ENCODE data around the gene CTSO. TPM values are rescaled to one million over a fixed set of nuclear protein-coding genes. Genes with fewer than 3 reads are reported as not detected.

CTSO gene
- total and polyA plus RNA-seq, 2 of the 8 experiments (the other 6 are each of a cell fraction or from before 2014, with no cell fraction given) = 0.39 to 0.41 TPM

DNA sequence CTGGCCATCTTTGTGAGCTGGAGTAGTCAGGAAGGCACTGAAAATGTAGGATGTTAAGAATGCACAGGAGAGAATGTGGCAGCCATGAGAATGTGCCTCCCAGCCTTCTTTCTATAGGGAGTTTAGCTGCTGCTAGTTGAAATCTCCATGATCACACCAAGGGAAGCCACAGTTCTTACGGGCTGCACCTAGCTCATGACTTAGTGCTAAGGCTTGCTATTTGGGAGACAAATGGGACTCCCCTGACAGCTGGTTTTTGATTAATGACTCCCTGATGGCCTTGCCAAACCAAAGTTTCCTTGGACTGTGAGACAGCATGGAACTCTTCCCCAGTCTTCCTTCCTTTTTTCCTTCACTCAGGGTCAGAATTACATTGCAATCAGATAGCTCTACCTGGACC, 9.2 kb downstream of the CTSO start:
- POLR2A ChIA-PET (ENCODE audit: partially characterized antibody) = no interaction called here
- Histone ChIP-seq H3K9ac (replicated peaks in 1 of 4; ENCODE audit: extremely low read depth in 1 of 4, low read depth in 3 of 4, low read length in 3 of 4) (no peak overlapping the region), H3K79me2 (ENCODE audit: control insufficient read depth in 1 of 2, insufficient read depth in 2 of 2, low read length in 2 of 2) (no peaks in the 10 kb centered on the region), H3K18ac (ENCODE audit: extremely low read depth, low read length) (no peak overlapping the region), H4K8ac (ENCODE audit: extremely low read depth, insufficient read depth, low read length) (no peak overlapping the region), H2AK5ac (ENCODE audit: low read depth, low read length) (no peak overlapping the region), H2AFZ (ENCODE audit: low read length) (no peak overlapping the region), H4K20me1 (replicated peaks in 1 of 2; ENCODE audit: control insufficient read depth in 1 of 2, insufficient read depth in 2 of 2, low read length in 2 of 2) (no peaks in the 10 kb centered on the region), H3K9me3 (ENCODE audit: insufficient read depth in 2 of 2, low read depth in 1 of 2, low read length in 1 of 2) (no peaks in the 10 kb centered on the region), H3K27me3 (replicated peaks in 1 of 4; ENCODE audit: control insufficient read depth in 3 of 4, extremely low read depth in 1 of 4, insufficient read depth in 3 of 4, low read length in 3 of 4) (peaks cover 0 to 1% (median 0%) of the 10 kb centered on the region in 4 experiments; a peak in 1 of 7 replicates), H3K14ac (ENCODE audit: insufficient read length) (no peak overlapping the region), H4K5ac (ENCODE audit: insufficient read length, low read depth, low read length) (no peak overlapping the region), H2BK5ac (ENCODE audit: low read depth, low read length) (no peak overlapping the region), H3K4me3 (ENCODE audit: extremely low read depth in 1 of 4, insufficient read depth in 2 of 4, low read depth in 3 of 4, low read length in 4 of 4) (no peak overlapping the region), H2BK12ac (ENCODE audit: low read depth, low read length) (no peak overlapping the region), H3K23ac (ENCODE audit: insufficient read length) (no peak overlapping the region), H3K4ac (replicated peaks; ENCODE audit: insufficient read length, low read depth, low read length) (no peak overlapping the region), H3K27ac (ENCODE audit: low read depth, low read length) (no peak overlapping the region), H3K36me3 (ENCODE audit: control insufficient read depth in 2 of 4, insufficient read depth in 4 of 4, low read length in 3 of 4) (no peaks in the 10 kb centered on the region), H3K4me2 (ENCODE audit: insufficient read depth in 1 of 2, low read depth in 2 of 2, low read length in 2 of 2) (no peak overlapping the region), H3K4me1 (replicated peaks in 1 of 4; ENCODE audit: control insufficient read depth in 3 of 4, insufficient read depth in 4 of 4, low read length in 3 of 4) (no peaks in the 10 kb centered on the region), H2BK15ac (ENCODE audit: low read length) (no peak overlapping the region), H2BK20ac (ENCODE audit: low read length) (no peak overlapping the region), H3K56ac (replicated peaks; ENCODE audit: insufficient read length, low read depth, low read length) (no peak overlapping the region), H3K79me1 (ENCODE audit: low read depth, low read length) (no peaks in the 10 kb centered on the region), H3K23me2 (ENCODE audit: low read depth, low read length) (no peaks in the 10 kb centered on the region), H4K91ac (replicated peaks; ENCODE audit: insufficient read length, low read length) (no peak overlapping the region), H2BK120ac (replicated peaks; ENCODE audit: low read depth, low read length) (no peak overlapping the region)
- TF ChIP-seq HDAC2 (IDR thresholded peaks at IDR 0.05; ENCODE audit: borderline replicate concordance in 1 of 2, low read depth in 2 of 2, low read length in 2 of 2) (no peak), TCF12 (IDR thresholded peaks at IDR 0.05; ENCODE audit: low read depth, low read length) (no peak), SIRT6 (IDR thresholded peaks at IDR 0.05; ENCODE audit: low read length) (no peak), SUZ12 (IDR thresholded peaks at IDR 0.05; ENCODE audit: low read length) (no peak)
- WGBS, 2 experiments (ENCODE audit: extremely low coverage in 1 of 2, insufficient coverage in 1 of 2, insufficient read length in 1 of 2, insufficient replicate concordance in 2 of 2, low coverage in 1 of 2, low lambda C conversion rate in 2 of 2, missing lambda C conversion rate in 1 of 2) = 95% methylated on average over 1 of the region's 1 CpG; no CpG with 5 or more reads in 1 of the 2 experiments
- no peak for DNase-seq (ENCODE audit: low read depth in 1 of 2, low spot score in 2 of 2)
- CTCF ChIA-PET (ENCODE audit: partially characterized antibody) = interaction anchor here (0.9 to 2.3 kb wide), 3 partner anchors 9 to 133 kb away, joined by 3 to 17 read pairs (median 3); partner anchors contain the start of gene CTSO
- FAIRE-seq = no peak
